CD4-positive, alpha-beta T cell treated with Interleukin-6 at 100 ng/mL for 8 hours (primary cell): ENCODE data around the gene NUDT3.
"Not testable (repeated sequence)": the region's sequence is repeated elsewhere in the genome, so short reads cannot be mapped to it uniquely, and the experiment has no call there.

Experiments used
- DNase-seq: peaks from one replicate; pipeline ENCODE4 v3.0.0-alpha.2; 2020; ENCODE audit warnings: mixed read lengths, low spot score

NUDT3 gene

GRCh38 chr6:34343806-34344205 is 48.7 kb downstream of the NUDT3 start:
- DNase-seq = no peak

- DNase-seq = no peak
Observed at GRCh38 chr6:34342247-34342646, 50.2 kb downstream of the NUDT3 start.

GRCh38 chr6:34341481-34341971 is 50.9 kb downstream of the NUDT3 start:
- no peak for DNase-seq

GRCh38 chr6:34340906-34341480 is 51.5 kb downstream of the NUDT3 start:
- DNase-seq = no peak

GRCh38 chr6:34340394-34340793 is 52.1 kb downstream of the NUDT3 start:
- DNase-seq = no peak

GRCh38 chr6:34339971-34340370 is 52.5 kb downstream of the NUDT3 start:
- no peak for DNase-seq

GRCh38 chr6:34339432-34339831 is 53.0 kb downstream of the NUDT3 start:
- no peak for DNase-seq

GRCh38 chr6:34338811-34339210 is 53.7 kb downstream of the NUDT3 start:
- DNase-seq = no peak

GRCh38 chr6:34338377-34338776 is 54.1 kb downstream of the NUDT3 start:
- no peak for DNase-seq

GRCh38 chr6:34334796-34335416 is 57.6 kb downstream of the NUDT3 start:
- no peak for DNase-seq

- DNase-seq = no peak
Observed at GRCh38 chr6:34333858-34334257, 58.6 kb downstream of the NUDT3 start.

GRCh38 chr6:34332251-34333198 is 59.9 kb downstream of the NUDT3 start:
- no peak for DNase-seq

GRCh38 chr6:34331371-34332050 is 61.0 kb downstream of the NUDT3 start:
- DNase-seq = no peak

- DNase-seq = not testable (repeated sequence)
Observed at GRCh38 chr6:34329814-34330213, 62.7 kb downstream of the NUDT3 start.

GRCh38 chr6:34328969-34329368 is 63.5 kb downstream of the NUDT3 start:
- DNase-seq = no peak

- DNase-seq = not testable (repeated sequence)
Observed at GRCh38 chr6:34327313-34328205, 64.9 kb downstream of the NUDT3 start.

GRCh38 chr6:34325633-34326032 is 66.8 kb downstream of the NUDT3 start:
- DNase-seq = no peak

- no peak for DNase-seq
Observed at GRCh38 chr6:34324738-34325444, 67.6 kb downstream of the NUDT3 start.

- not testable (repeated sequence) for DNase-seq
Observed at GRCh38 chr6:34324221-34324620, 68.2 kb downstream of the NUDT3 start.

GRCh38 chr6:34323300-34323699 is 69.2 kb downstream of the NUDT3 start:
- DNase-seq = no peak

- no peak for DNase-seq
Observed at GRCh38 chr6:34322732-34323131, 69.7 kb downstream of the NUDT3 start.
